AG09309 (cell line): ENCODE measurements around the gene NKAPD1.

ENCODE experiments used
- DNase-seq: peaks from one replicate; pipeline ENCODE4 v3.0.0-alpha.2; 2010; ENCODE audit warnings: low read depth
- H3K4me3 ChIP-seq: 2 replicates; pipeline ENCODE4 v1.5.1; 2011; ENCODE audit warnings: mild to moderate bottlenecking, low read depth, low read length, moderate library complexity; ENCODE audit not compliant: control insufficient read depth
- CTCF ChIP-seq: IDR thresholded peaks from 2 replicates; pipeline ENCODE4 v1.5.1; 2011; ENCODE audit warnings: mild to moderate bottlenecking, low read depth, low read length, inconsistent platforms; ENCODE audit not compliant: insufficient read depth, control insufficient read depth; ENCODE audit errors: missing control alignments

The NKAPD1 gene

GRCh38 chr11:112113539-112114457 lies 39.7 kb downstream of the NKAPD1 start:
- peak; percentile 47 for DNase-seq
- no peak overlapping the region for H3K4me3 ChIP-seq
- TF ChIP-seq CTCF, result peak; percentile 69

- no peak for TF ChIP-seq CTCF
- H3K4me3 ChIP-seq, result no peak overlapping the region
- DNase-seq, result no peak
Observed at GRCh38 chr11:112114460-112114859, 40.4 kb downstream of the NKAPD1 start.

- TF ChIP-seq CTCF, result no peak
- H3K4me3 ChIP-seq, result no peak overlapping the region
- DNase-seq, result no peak
Observed at GRCh38 chr11:112115386-112115785, 41.3 kb downstream of the NKAPD1 start.

- no peak overlapping the region for H3K4me3 ChIP-seq
- no peak for DNase-seq
- TF ChIP-seq CTCF, result no peak
Observed at GRCh38 chr11:112118176-112118575, 44.1 kb downstream of the NKAPD1 start.

- DNase-seq, result no peak
Observed at GRCh38 chr11:112121981-112122615, 48.0 kb downstream of the NKAPD1 start.

GRCh38 chr11:112123129-112123528 lies 49.0 kb downstream of the NKAPD1 start:
- H3K4me3 ChIP-seq, result no peak overlapping the region
- no peak for TF ChIP-seq CTCF
- no peak for DNase-seq

More at GRCh38 chr11:112121981-112122615, 48.0 kb downstream of the NKAPD1 start:
- H3K4me3 ChIP-seq, result no peak overlapping the region
- no peak for TF ChIP-seq CTCF
